Stimulated activated naive CD8-positive, alpha-beta T cell treated with anti-CD3 and anti-CD28 coated beads, Interleukin-15, amount 100 ng/mL, for 72 hours (primary cell): ENCODE results near the gene EPHA1.

Experiments
- ATAC-seq: fragments of 150-1000 bp; cut with Tn5 transposase; 2 replicates; pipeline ENCODE4 v1.10.0; 2021; ENCODE audit warnings: mild to moderate bottlenecking, moderate library complexity
- DNase-seq, 2 donors: peaks; one replicate each; pipeline ENCODE4 v3.0.0; 2021 to 2022
- H3K27ac Mint-ChIP-seq, 2 donors: one replicate each; pipeline ENCODE4 v1.8.0; 2022; ENCODE audit warnings: mild to moderate bottlenecking in 2 of 2, mixed read lengths in 2 of 2, moderate library complexity in 2 of 2
- H3K27me3 Mint-ChIP-seq: one replicate; pipeline ENCODE4 v1.8.0; 2022; ENCODE audit warnings: mixed read lengths
- H3K4me1 Mint-ChIP-seq: one replicate; pipeline ENCODE4 v1.8.0; 2022; ENCODE audit warnings: mild to moderate bottlenecking, mixed read lengths
- H3K4me3 Mint-ChIP-seq, 2 donors: one replicate each; pipeline ENCODE4 v1.8.0; 2022; ENCODE audit warnings: mild to moderate bottlenecking in 2 of 2, mixed read lengths in 2 of 2, moderate library complexity in 1 of 2
- H3K9me3 Mint-ChIP-seq, 2 donors: one replicate each; pipeline ENCODE4 v1.8.0; 2022; ENCODE audit warnings: mixed read lengths in 2 of 2

The EPHA1 gene

DNA sequence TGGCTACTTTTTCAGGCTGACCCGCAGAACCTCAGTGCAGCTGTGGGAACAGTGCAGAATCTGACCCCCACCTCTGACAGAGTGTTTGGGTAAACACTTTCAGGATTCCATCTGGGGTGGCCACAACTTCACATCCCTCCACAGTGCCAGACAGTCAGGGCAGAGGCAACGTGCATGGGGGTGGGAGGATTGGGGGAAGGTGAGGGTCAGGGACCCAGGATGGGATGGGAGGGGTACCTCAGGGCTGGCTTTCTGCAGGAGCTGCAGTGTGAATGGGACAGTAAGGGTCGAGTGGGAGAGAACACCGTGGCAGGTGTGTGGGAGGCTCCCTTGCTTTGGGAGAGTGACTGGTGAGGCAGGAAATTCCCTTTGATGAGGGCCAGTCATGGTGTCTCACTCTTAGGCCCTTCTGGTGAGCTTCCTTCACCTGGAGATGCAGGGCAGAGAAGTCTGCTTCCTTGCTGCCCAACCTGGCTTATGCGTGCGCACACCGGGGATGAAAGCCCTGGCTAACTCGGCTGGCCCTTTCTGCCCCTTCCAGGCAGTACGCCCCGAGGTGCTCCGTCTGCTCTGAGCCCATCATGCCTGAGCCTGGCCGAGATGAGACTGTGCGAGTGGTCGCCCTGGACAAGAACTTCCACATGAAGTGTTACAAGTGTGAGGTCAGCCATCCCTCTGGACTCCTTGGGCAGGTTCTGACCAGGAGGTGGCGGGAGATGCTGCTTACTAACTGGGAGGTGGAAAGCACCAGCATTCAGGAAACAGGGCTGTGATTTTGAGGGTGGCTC lies 19.1 kb downstream of the EPHA1 start:
- ATAC-seq (no peak), DNase-seq (no peak)
- Mint-ChIP-seq H3K4me1 (peaks cover 17% of the 10 kb centered on the region), H3K9me3 (no peaks in the 10 kb centered on the region), H3K4me3 (no peak overlapping the region), H3K27me3 (no peaks in the 10 kb centered on the region), H3K27ac (peak overlapping the region in 1 of 2 donors; percentile 49)

DNA sequence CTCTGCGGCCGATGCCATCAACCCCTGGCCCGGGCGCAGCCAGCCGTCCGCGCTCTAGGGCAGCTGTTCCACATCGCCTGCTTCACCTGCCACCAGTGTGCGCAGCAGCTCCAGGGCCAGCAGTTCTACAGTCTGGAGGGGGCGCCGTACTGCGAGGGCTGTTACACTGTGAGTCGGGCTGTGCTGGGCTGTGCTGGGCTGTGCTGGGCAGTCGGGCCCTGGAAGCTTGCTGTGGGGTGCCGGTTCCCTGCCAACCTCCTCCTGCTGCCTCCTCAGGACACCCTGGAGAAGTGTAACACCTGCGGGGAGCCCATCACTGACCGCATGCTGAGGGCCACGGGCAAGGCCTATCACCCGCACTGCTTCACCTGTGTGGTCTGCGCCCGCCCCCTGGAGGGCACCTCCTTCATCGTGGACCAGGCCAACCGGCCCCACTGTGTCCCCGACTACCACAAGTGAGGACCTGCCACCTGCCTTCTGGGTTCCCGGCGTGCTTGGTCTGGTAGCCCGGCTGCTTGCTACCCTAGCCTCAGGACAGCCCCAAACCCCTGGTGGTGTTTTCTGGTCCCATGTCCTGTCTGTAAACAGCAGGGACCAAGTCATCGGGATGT lies 20.1 kb downstream of the EPHA1 start:
- ATAC-seq (no peak), DNase-seq (no peak)
- peaks cover 17% of the 10 kb centered on the region for H3K4me1 Mint-ChIP-seq
- no peak overlapping the region for H3K27ac Mint-ChIP-seq
- H3K27me3 Mint-ChIP-seq: no peaks in the 10 kb centered on the region
- H3K4me3 Mint-ChIP-seq: no peak overlapping the region
- no peaks in the 10 kb centered on the region for H3K9me3 Mint-ChIP-seq

DNA sequence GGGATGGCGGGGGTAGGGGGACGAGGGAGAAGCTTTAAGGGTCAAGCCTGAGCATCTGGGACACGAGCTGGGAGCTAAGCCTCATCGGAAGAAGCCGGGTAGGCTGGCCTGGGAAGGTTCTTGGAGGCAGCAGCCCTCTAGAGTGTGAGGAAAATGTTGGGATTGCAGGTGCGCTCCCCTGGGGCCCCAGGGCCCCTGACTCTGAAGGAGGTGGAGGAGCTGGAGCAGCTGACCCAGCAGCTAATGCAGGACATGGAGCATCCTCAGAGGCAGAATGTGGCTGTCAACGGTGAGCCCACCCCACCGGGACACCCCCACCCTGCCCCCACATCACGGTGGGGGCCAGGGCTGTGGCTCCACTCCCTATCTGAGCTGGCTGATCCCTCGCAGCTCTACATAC lies 20.6 kb downstream of the EPHA1 start:
- Mint-ChIP-seq H3K4me1 (peaks cover 17% of the 10 kb centered on the region), H3K27me3 (no peaks in the 10 kb centered on the region), H3K9me3 (no peaks in the 10 kb centered on the region), H3K27ac (peak overlapping the region in 1 of 2 donors; percentile 13), H3K4me3 (no peak overlapping the region)
- DNase-seq: no peak
- no peak for ATAC-seq

DNA sequence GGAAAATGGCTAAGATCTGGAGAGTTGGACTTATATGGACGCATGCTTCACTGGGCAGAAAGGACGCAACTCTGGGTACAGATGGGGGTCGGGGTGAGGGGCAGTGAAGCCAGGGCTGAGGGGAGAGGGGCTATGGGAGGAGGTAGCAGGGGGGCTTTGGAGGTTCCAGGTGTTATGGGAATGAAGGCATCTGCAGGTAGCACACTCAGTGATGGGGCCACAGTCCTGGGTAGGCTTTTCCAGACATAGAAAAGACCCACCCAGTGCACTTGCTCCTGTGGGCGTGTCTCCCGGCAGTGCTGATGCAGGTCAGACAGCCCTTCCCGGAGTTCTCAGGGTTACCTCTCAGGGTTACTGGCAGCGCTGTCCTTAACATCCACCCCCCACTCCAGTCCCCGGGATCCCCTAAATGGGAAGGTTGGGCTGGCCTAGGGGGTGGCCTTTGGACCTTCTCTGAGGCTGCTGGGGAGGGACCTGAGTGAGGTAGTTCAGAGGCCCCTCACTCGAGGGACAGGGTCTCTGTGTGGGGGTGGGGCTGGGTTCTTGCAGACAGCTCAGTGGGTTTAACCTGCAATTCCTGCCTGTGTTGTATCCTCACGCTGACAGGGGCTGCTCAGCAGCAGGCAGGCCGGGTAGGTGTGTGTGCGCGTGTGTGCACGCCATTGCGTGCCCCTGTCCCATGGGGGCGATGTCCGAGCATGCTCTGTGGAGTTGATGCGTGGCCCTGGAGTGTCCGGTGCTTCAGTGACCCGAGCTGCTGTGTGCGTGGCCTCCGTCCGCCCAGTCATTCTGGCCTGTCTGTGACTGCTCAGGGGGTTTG lies 21.3 kb downstream of the EPHA1 start:
- Mint-ChIP-seq H3K4me3 (no peak overlapping the region), H3K27me3 (no peaks in the 10 kb centered on the region), H3K4me1 (peaks cover 17% of the 10 kb centered on the region), H3K9me3 (no peaks in the 10 kb centered on the region), H3K27ac (peak overlapping the region in 1 of 2 donors; percentile 13)
- DNase-seq (no peak), ATAC-seq (peak; percentile 10)

DNA sequence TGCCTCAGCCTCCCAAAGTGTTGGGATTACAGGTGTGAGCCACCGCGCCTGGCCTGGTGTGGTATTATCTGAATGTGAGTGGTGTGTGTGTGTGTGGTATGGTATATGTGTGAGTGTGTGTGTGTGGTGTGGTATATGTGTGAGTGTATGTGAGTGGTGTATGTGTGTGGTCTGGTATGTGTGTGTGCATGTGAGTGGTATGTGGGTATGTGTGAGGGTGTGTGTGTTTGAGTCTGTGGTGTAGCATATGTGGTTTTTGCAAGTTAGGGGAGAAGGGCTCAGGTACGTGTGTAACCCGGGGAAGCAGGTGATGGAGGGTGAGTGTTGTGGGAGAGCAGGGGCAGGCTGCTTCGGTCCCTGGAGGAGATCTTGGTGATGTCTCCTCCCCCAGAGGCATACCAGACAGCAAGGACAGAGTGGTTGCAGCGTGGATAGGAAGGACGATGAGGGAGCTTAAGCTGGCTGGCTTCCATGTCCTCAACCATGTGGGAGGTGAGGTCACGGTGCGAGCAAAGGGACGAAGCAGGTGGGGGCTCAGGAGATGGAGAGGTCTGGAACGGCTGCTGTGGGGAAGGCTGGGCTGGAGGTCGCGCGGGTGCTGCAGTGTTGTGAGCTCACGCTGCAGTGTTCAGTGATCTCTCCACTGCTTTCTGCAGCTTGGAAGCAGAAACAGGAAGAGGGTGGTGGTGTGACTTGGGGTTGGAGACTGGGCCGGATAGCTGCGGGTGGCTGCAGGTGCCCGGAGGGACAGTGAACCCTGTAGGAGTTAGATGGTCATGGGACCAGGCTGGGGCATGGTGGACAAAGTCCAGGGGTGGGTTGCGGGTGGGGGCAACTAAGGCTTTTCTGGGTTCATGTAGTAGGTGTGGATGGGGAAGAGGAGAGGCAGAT lies 22.5 kb downstream of the EPHA1 start:
- ATAC-seq (peak; percentile 36), DNase-seq (no peak)
- no peak overlapping the region for H3K4me3 Mint-ChIP-seq
- H3K9me3 Mint-ChIP-seq: no peaks in the 10 kb centered on the region
- peaks cover 17% of the 10 kb centered on the region for H3K4me1 Mint-ChIP-seq
- no peaks in the 10 kb centered on the region for H3K27me3 Mint-ChIP-seq
- H3K27ac Mint-ChIP-seq: no peak overlapping the region

GRCh38 chr7:143384661-143385631 lies 23.7 kb downstream of the EPHA1 start:
- Mint-ChIP-seq H3K27me3 (no peaks in the 10 kb centered on the region), H3K4me3 (no peak overlapping the region), H3K27ac (no peak overlapping the region), H3K9me3 (no peaks in the 10 kb centered on the region), H3K4me1 (peaks cover 13% of the 10 kb centered on the region)
- ATAC-seq (no peak), DNase-seq (no peak)

DNA sequence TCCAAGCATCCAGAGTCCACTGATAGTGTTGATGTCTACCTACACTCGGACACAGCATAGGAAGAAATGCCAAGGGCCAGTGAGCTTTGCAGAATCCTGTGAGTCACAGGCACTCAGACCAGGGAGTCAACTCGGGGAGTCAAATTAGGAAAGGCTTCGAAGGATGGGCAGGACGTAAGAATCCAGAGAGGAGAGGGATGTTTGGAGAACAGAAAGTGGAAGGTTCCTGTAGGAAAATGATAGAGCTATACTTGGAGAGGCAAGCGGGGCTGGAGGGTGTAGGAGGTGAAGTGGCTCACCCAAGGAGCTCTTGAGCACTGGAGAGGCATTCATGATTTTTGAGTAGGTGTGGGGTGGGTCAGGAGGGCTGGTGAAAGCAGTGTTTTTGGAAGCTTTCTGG lies 24.5 kb downstream of the EPHA1 start:
- ATAC-seq: no peak
- Mint-ChIP-seq H3K27me3 (no peaks in the 10 kb centered on the region), H3K4me3 (no peak overlapping the region), H3K27ac (no peak overlapping the region), H3K9me3 (no peaks in the 10 kb centered on the region), H3K4me1 (peaks cover 13% of the 10 kb centered on the region)
- DNase-seq: no peak

- Mint-ChIP-seq H3K9me3 (no peaks in the 10 kb centered on the region), H3K27ac (no peak overlapping the region), H3K27me3 (no peaks in the 10 kb centered on the region), H3K4me3 (peak overlapping the region in 1 of 2 donors; percentile 79), H3K4me1 (peaks cover 14% of the 10 kb centered on the region)
- ATAC-seq (no peak), DNase-seq (no peak)
Observed at GRCh38 chr7:143383642-143383957, 25.1 kb downstream of the EPHA1 start.

DNA sequence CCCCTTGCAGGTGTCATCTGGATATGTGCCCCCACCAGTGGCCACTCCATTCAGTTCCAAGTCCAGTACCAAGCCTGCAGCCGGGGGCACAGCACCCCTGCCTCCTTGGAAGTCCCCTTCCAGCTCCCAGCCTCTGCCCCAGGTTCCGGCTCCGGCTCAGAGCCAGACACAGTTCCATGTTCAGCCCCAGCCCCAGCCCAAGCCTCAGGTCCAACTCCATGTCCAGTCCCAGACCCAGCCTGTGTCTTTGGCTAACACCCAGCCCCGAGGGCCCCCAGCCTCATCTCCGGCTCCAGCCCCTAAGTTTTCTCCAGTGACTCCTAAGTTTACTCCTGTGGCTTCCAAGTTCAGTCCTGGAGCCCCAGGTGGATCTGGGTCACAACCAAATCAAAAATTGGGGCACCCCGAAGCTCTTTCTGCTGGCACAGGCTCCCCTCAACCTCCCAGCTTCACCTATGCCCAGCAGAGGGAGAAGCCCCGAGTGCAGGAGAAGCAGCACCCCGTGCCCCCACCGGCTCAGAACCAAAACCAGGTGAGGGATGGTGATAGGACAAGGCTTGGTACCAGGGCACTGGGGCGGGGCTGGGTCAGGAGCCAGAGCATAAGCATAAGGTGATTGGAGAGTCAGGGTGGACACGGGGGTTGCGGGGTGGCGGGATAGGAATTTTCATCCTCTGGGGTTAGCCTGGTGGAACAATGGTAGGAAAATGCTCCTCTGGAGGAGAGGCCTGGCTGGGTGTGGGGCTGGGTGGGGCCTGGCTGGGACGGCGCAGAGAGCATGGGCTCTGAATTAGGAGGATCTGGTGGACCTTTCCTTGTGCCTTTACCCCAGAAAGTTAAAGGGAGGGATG lies 25.6 kb downstream of the EPHA1 start:
- Mint-ChIP-seq H3K27ac (peak overlapping the region in 1 of 2 donors; percentile 43), H3K9me3 (no peaks in the 10 kb centered on the region), H3K4me3 (peak overlapping the region; percentile 64 to 79), H3K4me1 (peaks cover 20% of the 10 kb centered on the region), H3K27me3 (no peaks in the 10 kb centered on the region)
- no peak for DNase-seq
- ATAC-seq: no peak

DNA sequence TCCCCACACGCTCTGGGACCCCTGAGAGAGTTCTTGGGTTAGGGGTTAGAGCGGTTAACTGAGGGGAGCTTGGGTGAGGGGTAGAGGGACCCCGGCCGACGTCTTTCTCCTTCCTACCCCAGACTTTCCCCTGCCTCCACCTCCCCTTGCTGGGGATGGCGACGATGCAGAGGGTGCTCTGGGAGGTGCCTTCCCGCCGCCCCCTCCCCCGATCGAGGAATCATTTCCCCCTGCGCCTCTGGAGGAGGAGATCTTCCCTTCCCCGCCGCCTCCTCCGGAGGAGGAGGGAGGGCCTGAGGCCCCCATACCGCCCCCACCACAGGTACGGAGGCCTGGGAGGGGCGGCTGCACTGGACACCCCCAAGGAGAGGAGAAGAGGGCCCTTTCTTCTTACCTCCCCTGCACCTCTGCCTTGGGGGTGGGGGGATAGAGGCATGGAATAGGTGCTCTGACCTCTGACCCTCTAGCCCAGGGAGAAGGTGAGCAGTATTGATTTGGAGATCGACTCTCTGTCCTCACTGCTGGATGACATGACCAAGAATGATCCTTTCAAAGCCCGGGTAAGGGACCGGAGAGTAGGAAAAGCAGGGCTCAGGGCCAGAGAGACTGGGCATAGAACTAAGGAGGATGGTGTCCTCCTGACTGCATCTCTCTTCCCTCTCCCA lies 26.4 kb downstream of the EPHA1 start:
- Mint-ChIP-seq H3K9me3 (no peaks in the 10 kb centered on the region), H3K27ac (peak overlapping the region in 1 of 2 donors; percentile 13), H3K4me1 (peaks cover 24% of the 10 kb centered on the region), H3K27me3 (no peaks in the 10 kb centered on the region), H3K4me3 (peak overlapping the region; percentile 64 to 79)
- ATAC-seq (no peak), DNase-seq (no peak)

- H3K4me1 Mint-ChIP-seq: peaks cover 31% of the 10 kb centered on the region
- H3K4me3 Mint-ChIP-seq: peak overlapping the region; percentile 64 to 79
- H3K9me3 Mint-ChIP-seq: no peaks in the 10 kb centered on the region
- no peak overlapping the region for H3K27ac Mint-ChIP-seq
- peak; percentile 19 for ATAC-seq
- H3K27me3 Mint-ChIP-seq: no peaks in the 10 kb centered on the region
- no peak for DNase-seq
Observed at GRCh38 chr7:143381427-143382125, 27.1 kb downstream of the EPHA1 start.

DNA sequence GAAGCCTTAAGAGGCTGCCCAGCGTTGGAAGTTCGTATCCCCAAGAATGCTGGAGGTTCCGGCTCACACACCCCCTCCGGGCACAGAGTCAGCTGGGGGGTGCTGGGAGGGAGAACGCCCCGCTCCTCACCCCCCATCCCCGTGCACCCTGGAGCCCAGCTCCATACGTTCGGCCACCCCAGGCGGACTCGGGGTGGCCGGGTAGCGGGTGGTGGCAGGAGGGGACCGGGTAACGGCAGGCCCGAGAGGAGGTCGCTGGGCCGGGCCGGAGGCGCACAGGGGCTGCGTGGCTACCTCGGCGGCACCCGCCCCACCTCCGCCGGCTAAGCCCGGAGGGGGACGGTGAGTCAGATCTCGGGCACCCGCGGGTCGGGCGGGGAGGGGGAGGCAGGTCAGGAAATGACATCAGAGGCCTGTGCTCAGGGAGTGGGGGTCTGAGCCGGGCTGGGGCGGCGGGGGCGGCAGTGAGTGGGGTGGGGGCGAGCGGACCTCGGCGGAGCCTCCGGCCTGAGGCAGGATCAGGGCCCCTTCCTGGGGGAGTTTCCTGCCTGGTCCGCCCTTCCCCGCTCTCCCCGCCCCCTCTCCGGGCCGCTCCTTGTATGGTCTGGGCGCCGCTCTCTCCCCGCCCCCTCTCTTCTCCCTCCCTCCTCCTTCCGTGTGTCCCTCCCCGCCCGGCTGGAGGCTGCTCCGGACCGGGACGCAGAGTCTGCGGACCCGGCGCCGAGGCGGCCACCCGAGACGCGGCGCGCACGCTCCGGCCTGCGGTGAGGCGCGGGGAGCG lies 27.8 kb downstream of the EPHA1 start, which contains the start of gene ZYX:
TSS of gene ZYX (plus strand) at position 700 of the 781 bp plus-strand sequence. CDS start 227 bp downstream, outside the sequence.
- Mint-ChIP-seq H3K4me1 (peaks cover 38% of the 10 kb centered on the region), H3K27me3 (no peaks in the 10 kb centered on the region), H3K4me3 (peak within 1 kb of the TSS; percentile 80 to 92), H3K9me3 (no peaks in the 10 kb centered on the region), H3K27ac (peak within 1 kb of the TSS; percentile 97)
- peak; percentile 82 for ATAC-seq
- peak; percentile 89 to 93 for DNase-seq
